ENCODE results near the gene MTHFD1L. TPM values are rescaled to one million over a fixed set of nuclear protein-coding genes. Genes with fewer than 3 reads are reported as not detected.

The MTHFD1L gene
- total RNA-seq, 1 donor from 2014 or later: 3.1 TPM

DNA sequence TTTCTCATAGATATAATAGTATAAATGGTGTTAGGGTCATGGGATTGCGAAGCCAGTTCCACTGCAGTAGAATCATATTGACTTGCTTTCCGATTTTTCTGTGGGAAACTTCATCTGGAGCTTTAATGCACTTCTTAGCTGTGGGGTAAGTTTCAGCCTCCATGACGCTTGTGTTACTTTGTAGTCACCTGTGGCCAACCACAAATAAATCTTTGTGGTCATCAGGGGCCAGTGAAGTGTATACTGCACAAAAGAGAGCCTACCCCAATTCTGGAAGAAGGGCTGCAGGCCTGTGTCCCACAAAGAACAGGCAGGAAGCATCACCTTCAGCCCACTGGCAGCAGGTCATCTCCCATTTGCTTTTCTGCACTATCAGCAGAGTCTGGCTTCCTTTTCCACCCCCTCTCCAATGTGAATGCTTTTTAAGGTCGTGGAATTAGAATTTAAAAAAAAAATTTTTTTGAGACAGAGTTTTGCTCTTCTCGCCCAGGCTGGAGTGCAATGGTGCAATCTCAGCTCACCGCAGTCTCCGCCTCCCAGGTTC lies 32.0 kb downstream of the MTHFD1L start:
- H3K4me3 ChIP-seq: no peak overlapping the region
- DNase-seq: no peak
- intact Hi-C loops (cut with micrococcal nuclease): loop anchor here (5.0 kb wide), 1 partner anchor 440 kb away; no protein-coding TSS in a partner anchor
- H3K36me3 ChIP-seq: no peaks in the 10 kb centered on the region
- TF ChIP-seq CTCF (IDR thresholded peaks at IDR 0.05; ENCODE audit: borderline replicate concordance): no peak
- no peaks in the 10 kb centered on the region for H3K27me3 ChIP-seq (ENCODE audit: low read depth)
- H3K4me1 ChIP-seq: peaks cover 11% of the 10 kb centered on the region
- no peak overlapping the region for H3K27ac ChIP-seq (replicated peaks)
- no peaks in the 10 kb centered on the region for H3K9me3 ChIP-seq (replicated peaks)

DNA sequence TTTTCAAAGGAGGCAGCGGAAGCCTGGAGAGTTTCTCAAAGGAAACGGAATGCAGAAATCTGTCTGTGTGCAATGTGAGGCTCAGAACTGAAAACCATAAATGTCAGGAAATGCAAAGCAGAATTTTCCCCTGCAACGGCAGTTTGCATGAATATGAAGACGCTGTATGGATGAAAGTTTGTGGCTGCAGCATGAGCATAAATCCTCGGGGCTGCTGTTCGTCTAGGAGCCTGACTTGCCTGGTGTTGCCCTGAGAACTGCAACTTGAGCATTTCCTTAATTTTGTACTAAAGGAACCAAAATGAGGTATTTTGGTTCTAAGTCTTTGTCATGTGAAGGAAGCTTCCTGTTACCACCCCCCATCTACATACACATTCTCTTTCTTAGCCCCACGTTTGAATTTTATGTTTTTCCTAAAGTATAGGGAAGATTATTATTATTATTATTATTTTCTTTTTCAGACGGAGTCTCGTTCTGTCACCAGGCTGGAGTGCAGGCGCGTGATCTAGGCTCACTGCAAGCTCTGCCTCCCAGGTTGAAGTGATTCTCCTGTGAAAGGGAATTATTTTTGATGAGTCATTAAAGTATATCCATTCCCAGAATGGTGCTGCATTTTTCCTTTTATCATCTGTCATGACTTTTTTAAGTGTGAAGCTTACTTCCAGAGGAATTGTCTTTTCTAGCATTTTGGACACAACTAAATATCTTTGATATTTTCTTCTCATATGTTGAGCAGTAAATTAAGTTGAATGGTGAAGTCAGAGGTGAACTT lies 33.1 kb downstream of the MTHFD1L start:
- DNase-seq: no peak
- no peak overlapping the region for H3K4me3 ChIP-seq
- no peaks in the 10 kb centered on the region for H3K27me3 ChIP-seq (ENCODE audit: low read depth)
- peaks cover 10% of the 10 kb centered on the region for H3K4me1 ChIP-seq
- intact Hi-C loops (cut with micrococcal nuclease): loop anchor here (5.0 kb wide), 1 partner anchor 439 kb away; no protein-coding TSS in a partner anchor
- no peaks in the 10 kb centered on the region for H3K36me3 ChIP-seq
- no peak for TF ChIP-seq CTCF (IDR thresholded peaks at IDR 0.05; ENCODE audit: borderline replicate concordance)
- H3K27ac ChIP-seq (replicated peaks): no peak overlapping the region
- no peaks in the 10 kb centered on the region for H3K9me3 ChIP-seq (replicated peaks)

- peaks cover 10% of the 10 kb centered on the region for H3K4me1 ChIP-seq
- TF ChIP-seq CTCF (IDR thresholded peaks at IDR 0.05; ENCODE audit: borderline replicate concordance): no peak
- H3K36me3 ChIP-seq: no peaks in the 10 kb centered on the region
- DNase-seq: no peak
- no peaks in the 10 kb centered on the region for H3K9me3 ChIP-seq (replicated peaks)
- intact Hi-C loops (cut with micrococcal nuclease): loop anchor here (5.0 kb wide), 1 partner anchor 438 kb away; no protein-coding TSS in a partner anchor
- no peak overlapping the region for H3K4me3 ChIP-seq
- no peaks in the 10 kb centered on the region for H3K27me3 ChIP-seq (ENCODE audit: low read depth)
- H3K27ac ChIP-seq (replicated peaks): no peak overlapping the region
These were observed 33.7 kb downstream of the MTHFD1L start for GRCh38 chr6:150899231-150899630.

DNA sequence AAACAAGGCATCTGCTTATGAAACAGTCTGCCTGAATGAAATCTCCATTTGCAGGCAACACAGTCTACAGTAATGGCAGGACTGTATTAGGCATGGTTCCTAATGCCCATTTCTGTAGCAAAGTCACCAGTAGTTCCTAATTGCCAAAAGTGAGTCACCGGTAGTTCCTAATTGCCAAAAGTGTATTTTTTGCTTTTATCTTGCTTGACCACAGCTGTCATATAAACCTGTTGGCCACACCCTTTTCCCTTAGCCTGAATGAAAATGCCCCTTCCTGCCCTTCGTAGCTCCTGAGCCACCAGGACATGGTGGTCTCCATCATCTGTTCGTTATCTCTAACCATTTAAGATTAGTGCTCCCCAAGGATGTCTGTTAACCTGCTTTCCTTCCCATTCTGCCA lies 34.5 kb downstream of the MTHFD1L start:
- no peak for DNase-seq
- H3K9me3 ChIP-seq (replicated peaks): no peaks in the 10 kb centered on the region
- H3K36me3 ChIP-seq: no peaks in the 10 kb centered on the region
- peaks cover 6% of the 10 kb centered on the region for H3K4me1 ChIP-seq
- H3K4me3 ChIP-seq: no peak overlapping the region
- no peak overlapping the region for H3K27ac ChIP-seq (replicated peaks)
- no peaks in the 10 kb centered on the region for H3K27me3 ChIP-seq (ENCODE audit: low read depth)
- intact Hi-C loops (cut with micrococcal nuclease): no loop called here
- no peak for TF ChIP-seq CTCF (IDR thresholded peaks at IDR 0.05; ENCODE audit: borderline replicate concordance)

DNA sequence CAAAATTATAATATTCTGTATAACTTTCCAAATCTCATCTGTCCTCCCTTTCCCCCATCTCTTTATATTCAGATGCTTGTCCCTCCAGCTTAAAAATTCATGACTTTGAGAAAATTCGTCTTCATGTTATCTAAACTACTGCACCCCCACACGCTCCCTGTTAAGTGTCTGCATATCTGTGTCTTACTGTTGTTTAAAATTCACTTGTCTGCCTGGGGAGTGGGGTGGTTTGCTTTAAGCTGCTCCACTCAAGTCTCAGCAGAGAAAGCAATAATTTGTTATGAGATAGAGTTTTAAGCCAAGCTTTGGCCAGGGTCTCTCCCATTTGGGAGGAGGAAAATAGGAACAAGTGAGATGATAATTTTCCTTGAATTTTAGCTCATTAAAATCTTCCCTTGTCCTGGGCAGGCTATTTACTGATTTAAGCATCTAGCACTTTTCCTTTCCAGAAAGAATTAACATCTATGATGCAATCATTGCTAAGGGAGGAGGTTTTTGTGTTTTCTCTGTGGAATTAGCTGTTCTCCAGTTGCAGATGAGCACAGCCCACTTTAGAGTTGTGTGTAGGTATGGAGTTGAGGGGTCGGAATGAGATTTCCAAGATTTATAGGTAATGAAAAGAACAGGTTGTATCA lies 36.8 kb downstream of the MTHFD1L start:
- H3K27me3 ChIP-seq (ENCODE audit: low read depth): no peaks in the 10 kb centered on the region
- no peaks in the 10 kb centered on the region for H3K9me3 ChIP-seq (replicated peaks)
- no peak overlapping the region for H3K27ac ChIP-seq (replicated peaks)
- DNase-seq: no peak
- intact Hi-C loops (cut with micrococcal nuclease): no loop called here
- no peak overlapping the region for H3K4me3 ChIP-seq
- TF ChIP-seq CTCF (IDR thresholded peaks at IDR 0.05; ENCODE audit: borderline replicate concordance): no peak
- H3K36me3 ChIP-seq: no peaks in the 10 kb centered on the region
- H3K4me1 ChIP-seq: no peaks in the 10 kb centered on the region
